ENCODE data around the gene CELF4.

The CELF4 gene

GRCh38 chr18:37584952-37585695, 19.5 kb upstream of the CELF4 start:
- H3K4me3 ChIP-seq (ENCODE audit: low read depth, low read length), result no peak overlapping the region
- TF ChIP-seq CTCF (IDR thresholded peaks at IDR 0.05; ENCODE audit: insufficient read depth, low read length, missing control alignments), result no peak
- CTCF ChIA-PET, result no interaction called here
- POLR2A ChIA-PET, result no interaction called here
- no peak for DNase-seq (ENCODE audit: low read depth, low spot score)

- ChIA-PET POLR2A (no interaction called here), CTCF (no interaction called here)
- no peak for DNase-seq (ENCODE audit: low read depth, low spot score)
- H3K4me3 ChIP-seq (ENCODE audit: low read depth, low read length), result no peak overlapping the region
- TF ChIP-seq CTCF (IDR thresholded peaks at IDR 0.05; ENCODE audit: insufficient read depth, low read length, missing control alignments), result no peak
Measured at GRCh38 chr18:37584217-37584616, 18.6 kb upstream of the CELF4 start.

- no peak for TF ChIP-seq CTCF (IDR thresholded peaks at IDR 0.05; ENCODE audit: insufficient read depth, low read length, missing control alignments)
- ChIA-PET POLR2A (no interaction called here), CTCF (no interaction called here)
- DNase-seq (ENCODE audit: low read depth, low spot score), result no peak
- no peak overlapping the region for H3K4me3 ChIP-seq (ENCODE audit: low read depth, low read length)
Measured at GRCh38 chr18:37582261-37582660, 16.7 kb upstream of the CELF4 start.

GRCh38 chr18:37578886-37579513, 13.4 kb upstream of the CELF4 start:
- ChIA-PET POLR2A (no interaction called here), CTCF (no interaction called here)
- TF ChIP-seq CTCF (IDR thresholded peaks at IDR 0.05; ENCODE audit: insufficient read depth, low read length, missing control alignments), result peak; percentile 11
- H3K4me3 ChIP-seq (ENCODE audit: low read depth, low read length), result no peak overlapping the region
- DNase-seq (ENCODE audit: low read depth, low spot score), result no peak

- DNase-seq (ENCODE audit: low read depth, low spot score), result no peak
- ChIA-PET CTCF (no interaction called here), POLR2A (no interaction called here)
- H3K4me3 ChIP-seq (ENCODE audit: low read depth, low read length), result no peak overlapping the region
- no peak for TF ChIP-seq CTCF (IDR thresholded peaks at IDR 0.05; ENCODE audit: insufficient read depth, low read length, missing control alignments)
Measured at GRCh38 chr18:37578182-37578678, 12.6 kb upstream of the CELF4 start.

- TF ChIP-seq CTCF (IDR thresholded peaks at IDR 0.05; ENCODE audit: insufficient read depth, low read length, missing control alignments), result no peak
- POLR2A ChIA-PET, result no interaction called here
- no peak overlapping the region for H3K4me3 ChIP-seq (ENCODE audit: low read depth, low read length)
- no peak for DNase-seq (ENCODE audit: low read depth, low spot score)
- CTCF ChIA-PET, result no interaction called here
Measured at GRCh38 chr18:37577051-37577611, 11.5 kb upstream of the CELF4 start.

Data from AG04449 (cell line).